ENCODE data around the gene MYPOP.
A peak's percentile ranks its signal among the peaks of the same experiment; 100 is the strongest.

MYPOP gene

DNA sequence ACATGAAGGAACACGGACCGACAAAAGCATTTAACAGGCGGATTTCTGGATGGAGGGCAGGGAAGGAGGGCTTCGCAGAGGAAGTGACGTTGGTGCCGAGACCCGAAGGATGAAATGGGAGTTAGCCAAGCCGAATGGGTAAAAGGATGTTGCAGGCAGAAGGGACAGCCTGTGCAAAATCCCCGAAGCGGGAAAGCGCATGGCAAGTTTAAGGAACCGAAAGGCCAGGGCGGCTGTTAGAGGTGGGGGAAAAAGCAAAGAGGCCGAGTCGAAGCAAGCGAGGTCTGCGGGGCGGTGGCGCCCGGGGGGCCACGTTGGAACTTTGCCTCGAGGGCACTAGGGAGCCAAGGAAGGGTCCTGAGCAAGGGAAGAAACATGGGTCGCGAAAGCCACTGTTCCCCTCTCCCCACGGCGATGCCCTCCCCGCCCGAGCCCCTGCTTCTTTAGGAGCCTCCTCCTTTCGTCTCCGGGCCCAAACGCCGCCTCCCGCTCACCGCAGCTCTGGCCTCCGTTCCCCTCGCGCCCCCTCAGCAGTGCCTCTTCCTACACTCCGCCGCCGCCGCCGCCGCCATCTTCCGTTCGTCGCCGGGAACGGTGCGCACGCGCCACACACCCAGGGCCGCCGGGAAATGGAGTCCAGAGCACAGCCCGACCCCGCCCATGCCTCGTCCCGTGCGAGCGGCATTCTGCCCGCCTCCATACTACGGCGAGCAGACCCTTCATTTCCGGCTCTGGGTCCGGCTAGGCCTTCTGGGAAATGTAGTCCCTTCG lies 39.7 kb downstream of the MYPOP start, which contains the start of gene SYMPK:
TSS of gene SYMPK (minus strand) at position 584 of the 771 bp plus-strand sequence. CDS start 8,652 bp downstream, outside the sequence.
- DNase-seq = peak; percentile 98

DNA sequence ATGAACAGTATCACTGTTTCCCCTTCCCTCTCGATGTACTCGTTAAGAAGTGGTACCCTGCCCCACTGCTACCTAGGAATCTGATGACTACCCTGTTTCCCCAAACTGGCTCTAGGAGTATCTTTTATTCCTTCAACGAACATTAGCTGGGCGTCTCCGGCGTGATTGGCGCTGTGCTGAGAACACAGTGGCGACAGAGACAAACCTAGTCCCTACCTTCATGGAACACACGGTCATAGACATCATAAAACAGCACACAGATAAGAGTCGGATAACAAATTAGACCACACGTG lies 40.2 kb downstream of the MYPOP start:
- DNase-seq = no peak

DNA sequence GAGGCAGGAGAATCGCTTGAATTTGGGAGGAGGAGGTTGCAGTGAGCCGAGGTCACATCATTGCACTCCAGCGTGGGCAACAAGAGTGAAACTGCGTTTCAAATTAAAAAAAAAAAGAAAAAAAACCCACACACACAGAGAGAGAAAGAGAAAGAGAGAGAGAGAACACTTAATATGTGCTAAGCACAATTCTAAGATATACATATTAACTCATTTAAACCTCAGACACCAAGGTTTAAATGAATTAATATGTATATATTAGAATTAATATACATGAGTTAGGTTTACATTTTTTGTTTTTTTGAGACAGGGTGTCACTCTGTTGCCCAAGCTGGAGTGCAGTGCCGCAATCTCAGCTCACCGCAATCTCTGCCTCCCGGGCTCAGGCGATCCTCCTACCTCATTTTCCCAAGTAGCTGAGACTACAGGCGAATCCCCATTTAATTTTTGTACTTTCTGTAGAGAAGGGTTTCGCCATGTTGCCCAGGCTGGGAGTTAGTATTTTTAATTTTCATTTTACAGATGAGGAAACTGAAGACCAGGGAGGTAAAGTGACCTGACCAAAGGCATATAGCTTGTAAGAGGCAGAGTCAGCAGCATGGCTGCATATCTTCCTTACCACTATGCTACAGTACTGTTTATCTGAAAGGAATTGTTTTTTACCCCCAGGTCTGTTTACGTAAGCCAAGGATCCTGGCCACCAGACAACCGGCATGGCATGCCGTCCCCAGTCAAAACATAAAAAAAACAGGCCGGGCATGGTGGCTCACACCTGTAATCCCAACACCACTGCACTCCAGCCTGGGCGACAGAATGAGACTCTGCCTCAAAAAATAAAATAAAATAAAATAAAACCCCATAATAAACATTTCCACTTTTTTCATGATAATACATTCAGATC lies 41.8 kb downstream of the MYPOP start:
- no peak for DNase-seq

DNA sequence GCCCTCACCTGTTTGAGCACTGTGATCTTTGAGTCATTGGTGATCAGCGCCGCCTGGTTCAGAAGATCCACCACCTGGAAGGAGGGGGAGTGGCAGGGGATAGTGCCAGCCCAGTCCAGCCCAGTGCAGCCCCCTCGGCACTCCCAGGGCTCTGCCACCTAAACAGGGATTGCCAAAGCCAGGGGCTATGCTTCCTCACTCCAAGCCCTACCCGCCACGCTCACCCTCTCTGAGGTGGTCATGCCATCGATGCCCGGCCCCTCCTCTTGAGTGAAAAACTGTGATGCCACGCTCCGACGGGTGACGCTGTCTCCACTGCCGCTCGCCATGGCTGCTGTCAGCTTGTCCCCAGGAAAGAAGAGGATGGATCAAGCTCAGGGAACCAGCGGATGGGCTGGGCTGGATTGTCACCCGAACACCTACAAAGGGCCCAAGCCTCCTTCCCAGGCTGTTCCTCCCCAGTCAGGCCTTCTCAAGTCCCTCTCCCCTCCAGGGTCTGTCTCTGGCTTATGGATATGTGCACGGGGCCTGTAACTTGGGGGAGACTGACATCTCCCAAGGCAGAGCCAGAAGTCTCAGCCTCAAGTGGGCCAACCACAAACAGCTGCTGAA lies 48.1 kb downstream of the MYPOP start:
- no peak for DNase-seq

DNA sequence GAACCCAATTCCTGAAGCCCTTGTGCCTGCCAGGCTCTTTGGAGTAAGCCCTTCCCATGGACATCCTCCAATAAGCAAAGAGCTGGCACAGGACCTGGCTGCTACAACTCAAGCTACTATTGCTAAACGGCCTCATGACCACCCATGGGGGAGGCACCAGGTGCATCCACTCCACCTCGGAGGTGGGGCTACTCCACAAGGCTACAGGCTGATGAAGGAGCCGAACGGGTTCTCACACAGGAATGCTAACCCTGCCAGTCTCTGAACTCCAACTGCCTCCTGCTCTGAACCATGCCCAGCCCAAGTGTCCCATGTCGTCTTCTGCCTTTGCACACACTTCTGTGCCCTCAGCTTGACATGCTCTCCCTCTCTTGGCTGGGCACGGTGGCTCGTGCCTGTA lies 49.4 kb downstream of the MYPOP start:
- no peak for DNase-seq

DNA sequence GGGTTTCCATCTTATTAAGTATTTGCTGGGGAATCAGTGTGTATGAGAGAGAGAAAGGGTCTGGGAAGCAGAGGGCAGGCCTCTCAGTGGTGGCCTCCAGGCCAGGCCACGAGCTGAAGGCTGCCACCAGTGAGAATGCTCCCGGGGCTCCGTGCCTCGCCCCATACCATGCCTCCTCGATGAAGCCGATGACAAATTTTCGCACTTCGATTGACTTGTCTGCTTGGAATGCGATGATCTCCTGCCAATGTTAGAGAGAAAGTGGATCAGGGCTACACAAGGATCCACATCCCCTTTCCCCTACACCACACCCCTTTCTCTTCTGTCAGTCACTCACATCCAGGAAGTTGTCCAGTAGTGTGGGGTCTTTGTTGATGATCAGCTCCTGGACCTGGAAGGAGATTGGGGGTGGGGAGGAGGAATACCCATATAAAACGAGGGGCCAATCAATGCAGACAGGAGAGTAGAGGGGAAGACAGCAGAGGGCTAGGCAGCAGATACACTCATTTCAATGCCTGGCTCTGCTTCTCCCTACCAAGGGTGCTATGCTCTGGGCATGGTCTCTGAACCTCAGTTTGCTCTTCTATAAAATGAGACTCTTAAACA lies 50.2 kb downstream of the MYPOP start:
- no peak for DNase-seq

DNA sequence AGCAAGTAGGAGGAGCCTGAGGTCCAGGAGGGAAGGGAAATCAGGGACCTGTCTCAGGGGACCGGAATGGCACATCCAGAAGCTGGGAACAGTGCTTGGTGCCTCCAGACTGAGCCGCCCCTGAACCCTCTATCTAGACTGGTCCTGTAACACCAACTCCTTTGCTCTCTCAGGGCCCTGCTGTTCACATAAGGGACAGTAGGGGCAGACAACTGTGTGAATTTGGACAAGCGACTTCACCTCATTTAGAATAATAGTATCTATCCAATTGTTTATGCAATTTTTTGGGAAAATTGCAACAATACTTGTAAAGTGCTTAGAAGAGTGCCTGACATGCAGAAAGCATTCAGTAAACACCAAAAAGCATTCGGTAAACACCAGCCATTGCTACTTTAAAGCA lies 53.5 kb downstream of the MYPOP start:
- DNase-seq = peak; percentile 20

DNA sequence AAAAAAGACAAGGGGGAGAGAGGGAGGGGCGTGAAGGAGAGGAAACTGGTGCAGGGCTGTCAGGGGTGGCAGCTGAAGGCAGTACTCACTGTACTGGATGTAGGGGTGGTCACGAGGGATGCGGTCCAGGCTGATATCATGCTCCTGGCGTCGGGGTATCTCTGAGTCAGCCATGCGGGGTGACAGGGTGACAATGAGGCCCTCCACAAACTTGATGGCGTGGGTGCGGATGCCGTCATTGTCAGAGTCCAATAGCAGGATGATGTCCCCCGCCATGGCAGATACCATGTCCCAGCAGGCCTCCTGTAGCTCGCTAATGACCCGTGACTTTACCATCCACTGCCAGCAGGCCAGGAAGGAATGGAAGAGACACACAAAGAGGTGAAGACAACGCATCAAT lies 54.8 kb downstream of the MYPOP start:
- DNase-seq = no peak

DNA sequence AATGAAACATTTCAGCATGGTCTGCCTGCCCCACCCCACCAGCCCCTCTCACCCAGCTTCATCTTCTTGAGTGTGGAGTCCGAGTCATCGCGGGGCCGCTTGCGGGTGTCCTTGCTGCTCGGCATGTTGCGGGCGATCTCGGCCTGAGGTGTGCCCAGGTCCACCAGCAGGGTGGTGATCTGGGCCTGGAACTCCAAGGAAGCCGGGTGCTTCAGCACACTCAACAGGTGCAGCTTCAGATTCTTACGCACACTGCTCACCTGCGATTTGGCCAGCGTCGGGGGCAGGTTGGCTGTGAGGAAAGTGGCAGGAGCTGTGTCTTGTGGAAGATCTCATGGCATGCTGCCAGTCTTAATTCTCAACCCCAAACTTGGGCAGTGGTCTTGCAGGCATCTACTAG lies 60.2 kb downstream of the MYPOP start:
- no peak for DNase-seq
